Fibroblast of the aortic adventitia (primary cell): ENCODE measurements around the gene CDC42EP1. TPM values are rescaled to one million over a fixed set of nuclear protein-coding genes. Genes with fewer than 3 reads are reported as not detected.

Experiments used
- DNase-seq: peaks from one replicate; pipeline ENCODE4 v3.0.0-alpha.2; 2010; ENCODE audit warnings: low read depth
- H3K4me3 ChIP-seq: 2 replicates; pipeline ENCODE4 v1.5.1; 2011; ENCODE audit warnings: low read depth, mild to moderate bottlenecking, control low read depth, low read length, moderate library complexity
- total RNA-seq: library from RNA; depleted of rRNA; stranded (reverse); fragments of >200 nt; gene quantifications from 2 replicates; pipeline ENCODE4 v1.2.3, GENCODE V29; 2012; ENCODE audit warnings: low replicate concordance
- TF ChIP-seq, protein P1 (sequence below): IDR thresholded peaks from 2 replicates; pipeline ENCODE4 v1.5.1; 2011; ENCODE audit warnings: mild to moderate bottlenecking, low read length, control low read depth, inconsistent platforms; ENCODE audit not compliant: insufficient read depth

Gene CDC42EP1, protein sequence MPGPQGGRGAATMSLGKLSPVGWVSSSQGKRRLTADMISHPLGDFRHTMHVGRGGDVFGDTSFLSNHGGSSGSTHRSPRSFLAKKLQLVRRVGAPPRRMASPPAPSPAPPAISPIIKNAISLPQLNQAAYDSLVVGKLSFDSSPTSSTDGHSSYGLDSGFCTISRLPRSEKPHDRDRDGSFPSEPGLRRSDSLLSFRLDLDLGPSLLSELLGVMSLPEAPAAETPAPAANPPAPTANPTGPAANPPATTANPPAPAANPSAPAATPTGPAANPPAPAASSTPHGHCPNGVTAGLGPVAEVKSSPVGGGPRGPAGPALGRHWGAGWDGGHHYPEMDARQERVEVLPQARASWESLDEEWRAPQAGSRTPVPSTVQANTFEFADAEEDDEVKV
- total RNA-seq, result 18.9 and 30.3 TPM in 2 replicates

DNA sequence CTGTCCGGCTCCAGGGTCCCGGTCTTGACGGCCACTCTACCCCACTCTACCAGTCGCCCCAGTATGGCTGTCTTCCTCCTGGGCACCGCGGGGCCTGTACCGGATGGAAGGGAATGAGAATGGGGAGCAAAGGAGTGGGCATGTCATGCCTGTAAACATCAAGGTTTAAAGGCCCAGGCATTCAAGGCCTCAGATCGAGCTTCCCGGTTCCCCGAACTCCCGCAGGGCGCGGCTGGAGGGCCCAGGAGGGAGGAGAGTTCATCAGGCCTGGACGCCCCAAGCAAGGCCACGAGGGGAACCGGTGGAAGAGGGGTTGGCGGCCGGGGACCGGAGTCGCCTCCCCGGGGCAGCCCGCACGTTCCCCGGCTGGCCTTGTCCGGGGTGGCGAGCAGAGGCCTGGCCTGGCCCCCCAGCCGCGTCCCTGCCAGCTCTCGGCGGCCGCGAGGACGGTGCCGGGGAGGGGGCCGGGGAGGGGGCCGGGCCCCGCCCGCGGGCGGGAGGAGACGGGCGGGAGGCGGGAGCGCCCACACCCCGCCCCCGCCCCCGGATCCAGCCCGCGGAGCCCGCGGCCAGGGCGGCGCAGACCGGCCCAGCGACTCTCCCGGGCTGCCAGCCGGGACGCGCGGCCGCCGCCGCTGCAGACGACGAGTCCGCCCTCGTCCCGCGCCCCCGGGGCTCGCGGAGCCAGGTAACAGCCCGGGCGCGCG lies at the start of gene CDC42EP1:
TSS of gene CDC42EP1 (plus strand) at position 580 of the 707 bp plus-strand sequence. CDS start 5,870 bp downstream, outside the sequence.
- DNase-seq, result peak; percentile 55
- peak within 1 kb of the TSS; percentile 88 for H3K4me3 ChIP-seq
- TF ChIP-seq, protein P1, sequence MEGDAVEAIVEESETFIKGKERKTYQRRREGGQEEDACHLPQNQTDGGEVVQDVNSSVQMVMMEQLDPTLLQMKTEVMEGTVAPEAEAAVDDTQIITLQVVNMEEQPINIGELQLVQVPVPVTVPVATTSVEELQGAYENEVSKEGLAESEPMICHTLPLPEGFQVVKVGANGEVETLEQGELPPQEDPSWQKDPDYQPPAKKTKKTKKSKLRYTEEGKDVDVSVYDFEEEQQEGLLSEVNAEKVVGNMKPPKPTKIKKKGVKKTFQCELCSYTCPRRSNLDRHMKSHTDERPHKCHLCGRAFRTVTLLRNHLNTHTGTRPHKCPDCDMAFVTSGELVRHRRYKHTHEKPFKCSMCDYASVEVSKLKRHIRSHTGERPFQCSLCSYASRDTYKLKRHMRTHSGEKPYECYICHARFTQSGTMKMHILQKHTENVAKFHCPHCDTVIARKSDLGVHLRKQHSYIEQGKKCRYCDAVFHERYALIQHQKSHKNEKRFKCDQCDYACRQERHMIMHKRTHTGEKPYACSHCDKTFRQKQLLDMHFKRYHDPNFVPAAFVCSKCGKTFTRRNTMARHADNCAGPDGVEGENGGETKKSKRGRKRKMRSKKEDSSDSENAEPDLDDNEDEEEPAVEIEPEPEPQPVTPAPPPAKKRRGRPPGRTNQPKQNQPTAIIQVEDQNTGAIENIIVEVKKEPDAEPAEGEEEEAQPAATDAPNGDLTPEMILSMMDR, result no peak

DNA sequence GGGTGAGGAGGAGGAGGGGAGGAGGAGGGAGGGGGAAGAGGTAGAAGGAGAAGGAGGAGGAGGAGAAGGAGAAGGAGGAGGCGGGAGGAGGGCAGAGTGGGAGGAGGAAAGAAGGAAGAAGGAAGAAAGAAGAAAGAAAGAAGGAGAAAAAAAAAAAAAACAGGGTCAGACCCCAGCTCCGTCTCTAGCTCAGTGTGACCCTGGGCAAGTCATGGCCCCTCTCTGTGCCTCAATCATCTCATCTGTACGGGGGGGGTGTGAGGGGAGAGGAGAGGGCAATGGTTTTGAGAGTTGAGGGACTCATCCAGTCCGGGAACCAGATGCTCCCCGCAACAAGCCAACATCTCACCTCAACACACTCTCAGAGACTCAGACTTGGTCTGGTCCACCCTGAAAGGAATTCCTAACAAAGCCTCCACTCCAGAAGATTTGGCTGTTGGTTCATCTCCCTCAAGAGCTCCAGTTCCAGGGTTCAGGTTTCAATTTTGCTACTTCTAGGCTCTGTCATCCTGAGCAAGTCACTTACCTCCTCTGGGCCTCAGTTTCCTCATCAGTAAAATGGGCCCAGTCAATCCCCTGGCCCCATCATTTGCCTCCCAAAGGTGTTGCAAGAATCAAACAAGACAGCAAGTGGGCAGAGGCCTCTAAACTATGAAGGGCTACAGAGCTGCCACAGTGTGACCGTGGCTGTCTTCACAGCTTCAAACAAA lies 48.7 kb upstream of the CDC42EP1 start:
- no peak for DNase-seq
- TF ChIP-seq, protein P1, result no peak
- no peak overlapping the region for H3K4me3 ChIP-seq

DNA sequence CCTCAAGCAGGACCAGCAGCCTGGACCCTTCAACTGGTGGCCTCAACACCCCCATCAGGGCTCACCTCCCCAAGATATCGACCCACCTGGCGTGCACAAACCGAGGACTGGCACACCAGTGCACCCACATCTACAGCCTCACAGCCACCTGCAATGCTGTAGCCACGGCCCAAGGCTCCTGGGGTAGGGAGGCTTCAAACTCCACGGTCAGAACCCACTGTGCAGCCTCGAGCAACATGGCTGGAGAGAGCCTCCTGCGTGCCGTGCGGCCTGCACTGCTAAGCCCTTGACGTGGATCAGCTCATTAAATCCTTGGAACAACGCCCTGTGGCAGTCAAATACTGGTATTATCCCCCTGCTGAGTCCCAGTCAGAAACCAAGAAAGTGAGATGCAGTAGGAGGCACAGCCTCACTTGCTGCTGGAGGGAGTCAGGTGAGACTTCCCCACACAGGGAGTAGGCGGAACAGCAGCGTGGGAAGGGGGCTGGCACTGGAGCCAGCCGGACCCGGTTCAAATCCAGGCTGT lies 45.7 kb upstream of the CDC42EP1 start:
- TF ChIP-seq, protein P1, result no peak
- H3K4me3 ChIP-seq, result no peak overlapping the region
- no peak for DNase-seq

DNA sequence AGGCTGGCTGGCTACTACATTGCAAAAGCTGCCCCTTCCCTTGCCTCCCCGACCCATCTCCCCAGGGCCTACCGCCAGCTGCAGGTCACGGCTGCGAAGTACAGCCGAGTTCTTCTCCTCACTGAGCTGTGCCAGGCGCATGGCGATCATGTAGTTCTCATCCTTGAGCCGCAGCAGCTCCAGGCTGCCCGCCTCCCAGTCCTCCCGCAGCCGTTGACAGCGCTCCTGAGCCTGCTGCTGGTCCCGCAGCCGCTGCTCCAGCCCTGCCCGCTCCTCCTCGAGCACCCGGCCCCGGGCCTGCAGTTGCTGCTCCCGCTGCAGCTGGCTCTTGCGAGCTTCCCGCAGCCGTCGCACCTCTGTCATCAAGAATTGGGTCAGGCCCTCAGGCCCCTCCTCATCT lies 44.4 kb upstream of the CDC42EP1 start:
- DNase-seq, result no peak
- TF ChIP-seq, protein P1, result no peak
- no peak overlapping the region for H3K4me3 ChIP-seq

DNA sequence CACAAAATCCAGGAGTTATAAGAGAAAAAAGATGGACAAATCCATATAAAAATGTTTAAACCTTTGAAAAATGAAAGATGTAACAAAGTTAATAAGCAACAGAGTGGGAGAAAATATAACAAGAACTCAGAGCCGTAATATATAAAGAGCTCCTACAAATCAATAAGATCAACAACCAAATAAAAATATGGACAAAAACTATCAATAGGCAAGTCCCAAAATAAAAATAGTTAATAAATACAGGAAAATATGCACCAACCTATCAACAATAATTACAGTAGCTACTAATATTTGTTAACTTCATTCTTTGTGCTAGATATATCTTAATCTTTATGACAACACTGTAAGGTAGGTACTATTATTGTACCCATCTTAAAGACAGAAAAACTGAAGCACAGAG lies 43.8 kb upstream of the CDC42EP1 start:
- H3K4me3 ChIP-seq, result no peak overlapping the region
- DNase-seq, result no peak
- TF ChIP-seq, protein P1, result no peak

DNA sequence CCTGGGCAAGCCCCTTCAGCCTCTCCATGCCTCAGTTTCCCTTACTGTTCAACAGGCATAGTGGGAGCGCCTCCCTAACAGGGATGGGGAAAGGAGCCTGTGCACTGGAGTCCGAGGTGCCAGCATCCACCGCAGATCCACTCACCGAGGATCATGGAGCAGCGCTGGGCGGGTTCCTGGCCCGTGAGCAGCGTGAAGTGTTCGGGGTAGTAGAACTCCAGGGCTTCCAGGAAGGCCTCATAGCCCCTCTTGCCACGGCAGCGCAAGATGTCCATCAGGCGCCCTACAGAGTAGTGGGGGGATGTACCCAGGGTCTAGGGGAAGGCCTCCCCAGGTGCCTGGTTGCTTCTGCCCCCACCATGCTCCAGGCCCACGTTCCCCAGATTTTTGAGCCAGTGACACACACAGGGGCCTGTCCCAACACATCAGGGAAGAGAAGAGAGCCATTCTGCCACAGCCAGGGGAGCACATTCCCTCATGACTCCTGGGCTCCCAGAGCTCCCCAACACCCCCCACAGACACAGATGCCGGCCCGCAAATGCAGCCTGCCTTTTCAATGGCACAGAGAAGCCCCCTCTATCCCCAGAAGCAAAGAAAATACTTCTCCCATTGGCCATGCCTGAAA lies 42.3 kb upstream of the CDC42EP1 start:
- no peak for DNase-seq
- TF ChIP-seq, protein P1, result no peak
- peak overlapping the region; percentile 71 for H3K4me3 ChIP-seq
